GM19463 (cell line): ENCODE results near the gene CFAP46.

Experiments used
- ATAC-seq: cut with Tn5 transposase; IDR thresholded peaks from one replicate; pipeline ENCODE4 v1.9.1; 2021; ENCODE audit warnings: mild to moderate bottlenecking, moderate library complexity; ENCODE audit not compliant: unreplicated experiment

The CFAP46 gene

GRCh38 chr10:132758865-132759264 is 183.5 kb downstream of the CFAP46 start:
- no peak for ATAC-seq
